Measurements from ENCODE around the gene CDADC1.

CDADC1 gene

GRCh38 chr13:49240017-49240416 is 7.7 kb upstream of the CDADC1 start:
- no peaks in the 10 kb centered on the region for H3K27me3 ChIP-seq
- no peak overlapping the region for H3K27ac ChIP-seq
- H3K4me1 ChIP-seq (ENCODE audit: control insufficient read depth in 1 of 2, insufficient read depth in 1 of 2, low read depth in 1 of 2, low read length in 1 of 2), result peaks cover 8% of the 10 kb centered on the region in 2 experiments
- no peaks in the 10 kb centered on the region for H3K36me3 ChIP-seq
- TF ChIP-seq CTCF (IDR thresholded peaks at IDR 0.05), result peak; percentile 57
- H3K9me3 ChIP-seq, result no peaks in the 10 kb centered on the region
- H3K4me3 ChIP-seq (ENCODE audit: low read depth in 1 of 2, low read length in 1 of 2), result no peak overlapping the region

- peaks cover under 1 to 4% of the 10 kb centered on the region in 2 experiments for H3K4me1 ChIP-seq (ENCODE audit: control insufficient read depth in 1 of 2, insufficient read depth in 1 of 2, low read depth in 1 of 2, low read length in 1 of 2)
- no peaks in the 10 kb centered on the region for H3K9me3 ChIP-seq
Measured at GRCh38 chr13:49241296-49241695, 6.4 kb upstream of the CDADC1 start.

GRCh38 chr13:49245101-49245500 is 2.6 kb upstream of the CDADC1 start:
- no peaks in the 10 kb centered on the region for H3K27me3 ChIP-seq
- TF ChIP-seq CTCF (IDR thresholded peaks at IDR 0.05), result no peak
- no peaks in the 10 kb centered on the region for H3K36me3 ChIP-seq
- H3K4me3 ChIP-seq (ENCODE audit: low read depth in 1 of 2, low read length in 1 of 2), result no peak overlapping the region
- H3K27ac ChIP-seq, result no peak overlapping the region
- H3K9me3 ChIP-seq, result no peaks in the 10 kb centered on the region
- peaks cover 29 to 31% of the 10 kb centered on the region in 2 experiments for H3K4me1 ChIP-seq (ENCODE audit: control insufficient read depth in 1 of 2, insufficient read depth in 1 of 2, low read depth in 1 of 2, low read length in 1 of 2)

More at GRCh38 chr13:49241296-49241695, 6.4 kb upstream of the CDADC1 start:
- Histone ChIP-seq H3K36me3 (no peaks in the 10 kb centered on the region), H3K4me3 (ENCODE audit: low read depth in 1 of 2, low read length in 1 of 2) (no peak overlapping the region), H3K27ac (no peak overlapping the region), H3K27me3 (no peaks in the 10 kb centered on the region)
- TF ChIP-seq CTCF (IDR thresholded peaks at IDR 0.05), result no peak

GRCh38 chr13:49246850-49247642 is 679 bp upstream of the CDADC1 start:
- peaks cover 48 to 51% of the 10 kb centered on the region in 2 experiments for H3K4me1 ChIP-seq (ENCODE audit: control insufficient read depth in 1 of 2, insufficient read depth in 1 of 2, low read depth in 1 of 2, low read length in 1 of 2)
- no peaks in the 10 kb centered on the region for H3K36me3 ChIP-seq
- peak overlapping the region; percentile 97 for H3K27ac ChIP-seq
- no peak for TF ChIP-seq CTCF (IDR thresholded peaks at IDR 0.05)
- H3K9me3 ChIP-seq, result no peaks in the 10 kb centered on the region
- H3K4me3 ChIP-seq (ENCODE audit: low read depth in 1 of 2, low read length in 1 of 2), result peak overlapping the region; percentile 80 to 92
- H3K27me3 ChIP-seq, result no peaks in the 10 kb centered on the region

GRCh38 chr13:49248622-49249002 is 887 bp downstream of the CDADC1 start:
- H3K4me3 ChIP-seq (ENCODE audit: low read depth in 1 of 2, low read length in 1 of 2), result peak overlapping the region; percentile 80 to 92
- H3K9me3 ChIP-seq, result no peaks in the 10 kb centered on the region
- H3K36me3 ChIP-seq, result no peaks in the 10 kb centered on the region
- no peaks in the 10 kb centered on the region for H3K27me3 ChIP-seq
- peak overlapping the region; percentile 97 for H3K27ac ChIP-seq
- H3K4me1 ChIP-seq (ENCODE audit: control insufficient read depth in 1 of 2, insufficient read depth in 1 of 2, low read depth in 1 of 2, low read length in 1 of 2), result peaks cover 64 to 67% of the 10 kb centered on the region in 2 experiments
- no peak for TF ChIP-seq CTCF (IDR thresholded peaks at IDR 0.05)

Measured in neutrophil (primary cell).